ENCODE data around the gene REC114. TPM values are rescaled to one million over a fixed set of nuclear protein-coding genes. Genes with fewer than 3 reads are reported as not detected.

Gene REC114
- total and polyA plus RNA-seq, 2 experiments from 2014 or later, result 0.24 TPM; not detected in 1

Other genes with a start within 250 kb of the REC114 start
- 0.16 and 0.27 TPM in 2 replicates for gene HCN4, start 74.2 kb upstream of the REC114 start, total RNA-seq
- gene HCN4, start 74.2 kb upstream of the REC114 start, polyA plus RNA-seq, result 0.40 and 1.1 TPM in 2 replicates
- gene NPTN, start 190.2 kb downstream of the REC114 start, total RNA-seq, result 201 and 234 TPM in 2 replicates
- 153 and 174 TPM in 2 replicates for gene NPTN, start 190.2 kb downstream of the REC114 start, polyA plus RNA-seq
- 94.4 and 106 TPM in 2 replicates for gene CD276, start 241.2 kb downstream of the REC114 start, total RNA-seq
- 178 and 222 TPM in 2 replicates for gene CD276, start 241.2 kb downstream of the REC114 start, polyA plus RNA-seq